ENCODE measurements around the gene CYRIA. TPM values are rescaled to one million over a fixed set of nuclear protein-coding genes. Genes with fewer than 3 reads are reported as not detected.
A peak's percentile ranks its signal among the peaks of the same experiment; 100 is the strongest.

The CYRIA gene
- total RNA-seq, 2 donors from 2014 or later = 0.86 to 1.4 TPM

- Mint-ChIP-seq H3K27ac (no peak overlapping the region), H3K4me1 (peaks cover 7% of the 10 kb centered on the region), H3K9me3 (no peaks in the 10 kb centered on the region), H3K27me3 (ENCODE audit: insufficient read depth) (no peaks in the 10 kb centered on the region), H3K4me3 (no peak overlapping the region), H3K36me3 (ENCODE audit: low read depth) (no peaks in the 10 kb centered on the region)
- no peak overlapping the region for H3K27ac ChIP-seq (ENCODE audit: low read depth, low read length)
- DNase-seq = no peak
- H3K9ac ChIP-seq (ENCODE audit: extremely low read depth, low read length, poor library complexity, severe bottlenecking) = no peak overlapping the region
- H3K27me3 ChIP-seq (ENCODE audit: control insufficient read depth, insufficient read depth, low read length, poor library complexity, severe bottlenecking) = no peaks in the 10 kb centered on the region
- H3K4me3 ChIP-seq (ENCODE audit: low read length) = no peak overlapping the region
- H3K36me3 ChIP-seq (ENCODE audit: control insufficient read depth, insufficient read depth, low read length) = no peaks in the 10 kb centered on the region
- peaks cover 7% of the 10 kb centered on the region for H3K9me3 ChIP-seq (ENCODE audit: control insufficient read depth, low read length)
- H3K4me1 ChIP-seq (ENCODE audit: control insufficient read depth, insufficient read depth, low read length) = no peaks in the 10 kb centered on the region
- 85 to 90% methylated on average over 7 to 9 of the region's 9 CpGs for WGBS, 2 experiments (ENCODE audit: insufficient coverage in 1 of 2, insufficient read length in 1 of 2)
- TF ChIP-seq, protein P1, sequence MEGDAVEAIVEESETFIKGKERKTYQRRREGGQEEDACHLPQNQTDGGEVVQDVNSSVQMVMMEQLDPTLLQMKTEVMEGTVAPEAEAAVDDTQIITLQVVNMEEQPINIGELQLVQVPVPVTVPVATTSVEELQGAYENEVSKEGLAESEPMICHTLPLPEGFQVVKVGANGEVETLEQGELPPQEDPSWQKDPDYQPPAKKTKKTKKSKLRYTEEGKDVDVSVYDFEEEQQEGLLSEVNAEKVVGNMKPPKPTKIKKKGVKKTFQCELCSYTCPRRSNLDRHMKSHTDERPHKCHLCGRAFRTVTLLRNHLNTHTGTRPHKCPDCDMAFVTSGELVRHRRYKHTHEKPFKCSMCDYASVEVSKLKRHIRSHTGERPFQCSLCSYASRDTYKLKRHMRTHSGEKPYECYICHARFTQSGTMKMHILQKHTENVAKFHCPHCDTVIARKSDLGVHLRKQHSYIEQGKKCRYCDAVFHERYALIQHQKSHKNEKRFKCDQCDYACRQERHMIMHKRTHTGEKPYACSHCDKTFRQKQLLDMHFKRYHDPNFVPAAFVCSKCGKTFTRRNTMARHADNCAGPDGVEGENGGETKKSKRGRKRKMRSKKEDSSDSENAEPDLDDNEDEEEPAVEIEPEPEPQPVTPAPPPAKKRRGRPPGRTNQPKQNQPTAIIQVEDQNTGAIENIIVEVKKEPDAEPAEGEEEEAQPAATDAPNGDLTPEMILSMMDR (conservative IDR thresholded peaks at IDR 0.05) = no peak
Observed at GRCh38 chr2:16640001-16640700, 25.5 kb downstream of the CYRIA start.

DNA sequence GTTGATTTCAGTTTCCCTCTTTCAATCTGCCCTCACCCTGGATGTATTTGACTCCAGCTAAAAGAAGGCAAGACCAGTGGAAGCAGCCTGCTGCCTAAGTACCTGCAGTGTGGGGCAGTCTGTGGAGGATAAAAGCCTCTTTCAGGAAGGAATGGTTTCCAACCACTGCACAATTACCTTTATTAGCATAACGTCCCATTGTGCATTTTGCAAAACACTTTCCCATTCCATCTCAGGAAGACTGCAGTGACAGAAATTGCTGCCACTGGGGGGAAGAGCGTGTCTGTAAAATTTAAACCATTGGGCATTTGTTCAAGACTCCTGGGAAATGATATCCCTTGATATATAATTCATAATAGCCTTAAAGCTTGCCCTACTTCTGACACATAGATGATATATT lies 26.2 kb downstream of the CYRIA start:
- Histone ChIP-seq H3K27ac (ENCODE audit: low read depth, low read length) (peak overlapping the region; percentile 74), H3K9me3 (ENCODE audit: control insufficient read depth, low read length) (peaks cover 7% of the 10 kb centered on the region), H3K27me3 (ENCODE audit: control insufficient read depth, insufficient read depth, low read length, poor library complexity, severe bottlenecking) (no peaks in the 10 kb centered on the region), H3K4me1 (ENCODE audit: control insufficient read depth, insufficient read depth, low read length) (no peaks in the 10 kb centered on the region), H3K9ac (ENCODE audit: extremely low read depth, low read length, poor library complexity, severe bottlenecking) (no peak overlapping the region), H3K4me3 (ENCODE audit: low read length) (no peak overlapping the region), H3K36me3 (ENCODE audit: control insufficient read depth, insufficient read depth, low read length) (no peaks in the 10 kb centered on the region)
- Mint-ChIP-seq H3K4me1 (peaks cover 7% of the 10 kb centered on the region), H3K27me3 (ENCODE audit: insufficient read depth) (no peaks in the 10 kb centered on the region), H3K9me3 (no peaks in the 10 kb centered on the region), H3K36me3 (ENCODE audit: low read depth) (no peaks in the 10 kb centered on the region), H3K4me3 (no peak overlapping the region), H3K27ac (no peak overlapping the region)
- WGBS, 2 experiments (ENCODE audit: insufficient coverage in 1 of 2, insufficient read length in 1 of 2) = 56 to 65% methylated on average over 1 to 2 of the region's 2 CpGs
- TF ChIP-seq, protein P1 (conservative IDR thresholded peaks at IDR 0.05) = no peak
- no peak for DNase-seq

- Histone ChIP-seq H3K9ac (ENCODE audit: extremely low read depth, low read length, poor library complexity, severe bottlenecking) (no peak overlapping the region), H3K4me3 (ENCODE audit: low read length) (no peak overlapping the region), H3K36me3 (ENCODE audit: control insufficient read depth, insufficient read depth, low read length) (no peaks in the 10 kb centered on the region), H3K4me1 (ENCODE audit: control insufficient read depth, insufficient read depth, low read length) (no peaks in the 10 kb centered on the region), H3K27me3 (ENCODE audit: control insufficient read depth, insufficient read depth, low read length, poor library complexity, severe bottlenecking) (no peaks in the 10 kb centered on the region), H3K9me3 (ENCODE audit: control insufficient read depth, low read length) (peaks cover 7% of the 10 kb centered on the region), H3K27ac (ENCODE audit: low read depth, low read length) (peak overlapping the region; percentile 74)
- Mint-ChIP-seq H3K36me3 (ENCODE audit: low read depth) (no peaks in the 10 kb centered on the region), H3K9me3 (no peaks in the 10 kb centered on the region), H3K4me1 (peaks cover 7% of the 10 kb centered on the region), H3K27ac (no peak overlapping the region), H3K27me3 (ENCODE audit: insufficient read depth) (no peaks in the 10 kb centered on the region), H3K4me3 (no peak overlapping the region)
- DNase-seq = no peak
- TF ChIP-seq, protein P1 (conservative IDR thresholded peaks at IDR 0.05) = no peak
- WGBS, 2 experiments (ENCODE audit: insufficient coverage in 1 of 2, insufficient read length in 1 of 2) = 88 to 90% methylated on average over 2 to 7 of the region's 8 CpGs
Observed at GRCh38 chr2:16638946-16639345, 26.7 kb downstream of the CYRIA start.
